Activated CD4-positive, alpha-beta T cell treated with anti-CD3 and anti-CD28 coated beads, Interleukin-2, amount 10 ng/mL, durations not matched to agents 24 days and 14 days (primary cell): ENCODE results near the gene DHPS. TPM values are rescaled to one million over a fixed set of nuclear protein-coding genes. Genes with fewer than 3 reads are reported as not detected.
"Not testable (repeated sequence)": the region's sequence is repeated elsewhere in the genome, so short reads cannot be mapped to it uniquely, and the experiment has no call there.

ENCODE experiments used
- DNase-seq: peaks from one replicate; pipeline ENCODE4 v3.0.0; 2022
- H3K27ac Mint-ChIP-seq: one replicate; pipeline ENCODE4 v1.8.0; 2022; ENCODE audit warnings: mild to moderate bottlenecking, mixed read lengths
- H3K27me3 Mint-ChIP-seq: one replicate; pipeline ENCODE4 v1.8.0; 2022; ENCODE audit warnings: mixed read lengths
- H3K36me3 Mint-ChIP-seq: one replicate; pipeline ENCODE4 v1.8.0; 2022; ENCODE audit warnings: low read depth, mild to moderate bottlenecking, mixed read lengths
- H3K4me1 Mint-ChIP-seq: one replicate; pipeline ENCODE4 v1.8.0; 2021; ENCODE audit warnings: mixed read lengths
- H3K4me3 Mint-ChIP-seq: one replicate; pipeline ENCODE4 v1.8.0; 2022; ENCODE audit warnings: mild to moderate bottlenecking, moderate library complexity, mixed read lengths
- H3K9me3 Mint-ChIP-seq: one replicate; pipeline ENCODE4 v1.8.0; 2021; ENCODE audit warnings: mixed read lengths
- intact Hi-C: fragments of 100-400 bp; cut with micrococcal nuclease; formaldehyde crosslinking; loops from one replicate; pipeline ENCODE4 v1.15.1; 2023
- total RNA-seq: library from RNA; stranded (reverse); gene quantifications from 2 replicates; pipeline ENCODE4 v1.2.3, GENCODE V29; 2022

DHPS gene
- total RNA-seq, 1 donor from 2014 or later, result 155 TPM

- H3K4me3 Mint-ChIP-seq, result peak overlapping the region; percentile 93
- DNase-seq, result no peak
- intact Hi-C loops, result loop anchor here (5.0 kb wide), 1 partner anchor 72 kb away; the partner anchor contains the start of gene JUNB
- H3K9me3 Mint-ChIP-seq, result no peaks in the 10 kb centered on the region
- peaks cover 53% of the 10 kb centered on the region for H3K36me3 Mint-ChIP-seq
- H3K27ac Mint-ChIP-seq, result peak overlapping the region; percentile 77
- H3K27me3 Mint-ChIP-seq, result no peaks in the 10 kb centered on the region
- H3K4me1 Mint-ChIP-seq, result peaks cover 35% of the 10 kb centered on the region
Measured at GRCh38 chr19:12720296-12720695, 38.6 kb upstream of the DHPS start.

- H3K4me1 Mint-ChIP-seq, result peaks cover 19% of the 10 kb centered on the region
- intact Hi-C loops, result no loop called here
- peaks cover 58% of the 10 kb centered on the region for H3K36me3 Mint-ChIP-seq
- no peak for DNase-seq
- no peaks in the 10 kb centered on the region for H3K9me3 Mint-ChIP-seq
- no peaks in the 10 kb centered on the region for H3K27me3 Mint-ChIP-seq
- H3K4me3 Mint-ChIP-seq, result no peak overlapping the region
- no peak overlapping the region for H3K27ac Mint-ChIP-seq
Measured at GRCh38 chr19:12715929-12716328, 34.2 kb upstream of the DHPS start.

- no peak overlapping the region for H3K27ac Mint-ChIP-seq
- intact Hi-C loops, result no loop called here
- no peak for DNase-seq
- H3K27me3 Mint-ChIP-seq, result no peaks in the 10 kb centered on the region
- peaks cover 13% of the 10 kb centered on the region for H3K4me1 Mint-ChIP-seq
- H3K36me3 Mint-ChIP-seq, result peaks cover 60% of the 10 kb centered on the region
- H3K9me3 Mint-ChIP-seq, result no peaks in the 10 kb centered on the region
- no peak overlapping the region for H3K4me3 Mint-ChIP-seq
Measured at GRCh38 chr19:12715102-12715501, 33.4 kb upstream of the DHPS start.

- H3K4me1 Mint-ChIP-seq, H3K27me3 Mint-ChIP-seq, H3K9me3 Mint-ChIP-seq, DNase-seq, H3K27ac Mint-ChIP-seq, H3K4me3 Mint-ChIP-seq, intact Hi-C loops: not testable (repeated sequence)
- peaks cover 57% of the 10 kb centered on the region for H3K36me3 Mint-ChIP-seq
Measured at GRCh38 chr19:12713304-12713703, 31.6 kb upstream of the DHPS start.

- H3K27me3 Mint-ChIP-seq, intact Hi-C loops, H3K27ac Mint-ChIP-seq, H3K4me1 Mint-ChIP-seq, H3K4me3 Mint-ChIP-seq, H3K9me3 Mint-ChIP-seq: not testable (repeated sequence)
- DNase-seq, result peak; percentile 72
- H3K36me3 Mint-ChIP-seq, result peaks cover 55% of the 10 kb centered on the region
Measured at GRCh38 chr19:12712077-12712476, 30.4 kb upstream of the DHPS start.

- H3K9me3 Mint-ChIP-seq, result no peaks in the 10 kb centered on the region
- H3K27ac Mint-ChIP-seq, result no peak overlapping the region
- H3K36me3 Mint-ChIP-seq, result peaks cover 54% of the 10 kb centered on the region
- H3K4me3 Mint-ChIP-seq, result no peak overlapping the region
- H3K27me3 Mint-ChIP-seq, result no peaks in the 10 kb centered on the region
- no peak for DNase-seq
- intact Hi-C loops, result no loop called here
- no peaks in the 10 kb centered on the region for H3K4me1 Mint-ChIP-seq
Measured at GRCh38 chr19:12711187-12711586, 29.5 kb upstream of the DHPS start.

- no peaks in the 10 kb centered on the region for H3K9me3 Mint-ChIP-seq
- peaks cover 60% of the 10 kb centered on the region for H3K36me3 Mint-ChIP-seq
- DNase-seq, result no peak
- no peaks in the 10 kb centered on the region for H3K4me1 Mint-ChIP-seq
- no peak overlapping the region for H3K27ac Mint-ChIP-seq
- no peaks in the 10 kb centered on the region for H3K27me3 Mint-ChIP-seq
- H3K4me3 Mint-ChIP-seq, result no peak overlapping the region
- intact Hi-C loops, result no loop called here
Measured at GRCh38 chr19:12708641-12709040, 27.0 kb upstream of the DHPS start.

GRCh38 chr19:12706332-12706718 is 24.6 kb upstream of the DHPS start:
- no peaks in the 10 kb centered on the region for H3K27me3 Mint-ChIP-seq
- H3K4me1 Mint-ChIP-seq, result no peaks in the 10 kb centered on the region
- DNase-seq, result no peak
- no peak overlapping the region for H3K27ac Mint-ChIP-seq
- H3K4me3 Mint-ChIP-seq, result no peak overlapping the region
- H3K36me3 Mint-ChIP-seq, result peaks cover 61% of the 10 kb centered on the region
- no peaks in the 10 kb centered on the region for H3K9me3 Mint-ChIP-seq
- intact Hi-C loops, result no loop called here

GRCh38 chr19:12705654-12706331 is 24.1 kb upstream of the DHPS start:
- intact Hi-C loops, result no loop called here
- Mint-ChIP-seq H3K4me1 (no peaks in the 10 kb centered on the region), H3K27ac (no peak overlapping the region), H3K36me3 (peaks cover 63% of the 10 kb centered on the region), H3K4me3 (no peak overlapping the region), H3K27me3 (no peaks in the 10 kb centered on the region), H3K9me3 (no peaks in the 10 kb centered on the region)
- no peak for DNase-seq

- no peak for DNase-seq
- Mint-ChIP-seq H3K4me3 (no peak overlapping the region), H3K36me3 (peaks cover 59% of the 10 kb centered on the region), H3K27ac (no peak overlapping the region), H3K4me1 (no peaks in the 10 kb centered on the region), H3K9me3 (no peaks in the 10 kb centered on the region), H3K27me3 (no peaks in the 10 kb centered on the region)
- intact Hi-C loops, result no loop called here
Measured at GRCh38 chr19:12705169-12705568, 23.5 kb upstream of the DHPS start.

- H3K9me3 Mint-ChIP-seq, result no peaks in the 10 kb centered on the region
- no peak overlapping the region for H3K27ac Mint-ChIP-seq
- intact Hi-C loops, result no loop called here
- peaks cover 58% of the 10 kb centered on the region for H3K36me3 Mint-ChIP-seq
- H3K4me3 Mint-ChIP-seq, result no peak overlapping the region
- H3K27me3 Mint-ChIP-seq, result no peaks in the 10 kb centered on the region
- H3K4me1 Mint-ChIP-seq, result peaks cover 2% of the 10 kb centered on the region
- DNase-seq, result peak; percentile 68
Measured at GRCh38 chr19:12703046-12703445, 21.4 kb upstream of the DHPS start.

GRCh38 chr19:12701596-12702282 is 20.1 kb upstream of the DHPS start:
- no peak for DNase-seq
- H3K9me3 Mint-ChIP-seq, result no peaks in the 10 kb centered on the region
- no peaks in the 10 kb centered on the region for H3K27me3 Mint-ChIP-seq
- H3K36me3 Mint-ChIP-seq, result peaks cover 58% of the 10 kb centered on the region
- intact Hi-C loops, result no loop called here
- H3K4me3 Mint-ChIP-seq, result no peak overlapping the region
- H3K4me1 Mint-ChIP-seq, result peaks cover 4% of the 10 kb centered on the region
- no peak overlapping the region for H3K27ac Mint-ChIP-seq

- intact Hi-C loops, result no loop called here
- peak overlapping the region; percentile 67 for H3K27ac Mint-ChIP-seq
Measured at GRCh38 chr19:12698138-12698537, 16.5 kb upstream of the DHPS start.

GRCh38 chr19:12697425-12697824 is 15.7 kb upstream of the DHPS start:
- Mint-ChIP-seq H3K36me3 (peaks cover 30% of the 10 kb centered on the region), H3K27ac (peak overlapping the region; percentile 15), H3K4me3 (peak overlapping the region; percentile 62)
- H3K27me3 Mint-ChIP-seq, H3K9me3 Mint-ChIP-seq, DNase-seq, H3K4me1 Mint-ChIP-seq: not testable (repeated sequence)
- intact Hi-C loops, result loop anchor here (2.0 kb wide), 1 partner anchor 17 kb away; the partner anchor contains the start of gene DHPS

More at GRCh38 chr19:12698138-12698537, 16.5 kb upstream of the DHPS start:
- DNase-seq, result no peak
- Mint-ChIP-seq H3K27me3 (no peaks in the 10 kb centered on the region), H3K9me3 (no peaks in the 10 kb centered on the region), H3K4me1 (peaks cover 8% of the 10 kb centered on the region), H3K36me3 (peaks cover 34% of the 10 kb centered on the region), H3K4me3 (peak overlapping the region; percentile 68)
